AML-193 (cell line): ENCODE data around the gene RASGRP3.

ENCODE experiments used
- DNase-seq, 2 experiments: peaks; one replicate each; lab custom pipeline; 2025; lab: John Stamatoyannopoulos, UW

Gene RASGRP3

GRCh38 chr2:33491441-33492084 lies 15.1 kb downstream of the RASGRP3 start:
- DNase-seq = no peak

GRCh38 chr2:33492399-33493134 lies 16.1 kb downstream of the RASGRP3 start:
- no peak for DNase-seq

- no peak for DNase-seq
These were observed 17.8 kb downstream of the RASGRP3 start for GRCh38 chr2:33494155-33494779.

GRCh38 chr2:33494877-33495641 lies 18.6 kb downstream of the RASGRP3 start:
- no peak for DNase-seq

GRCh38 chr2:33495683-33496082 lies 19.2 kb downstream of the RASGRP3 start:
- no peak for DNase-seq

- DNase-seq = no peak
These were observed 19.7 kb downstream of the RASGRP3 start for GRCh38 chr2:33496150-33496549.

GRCh38 chr2:33496726-33497125 lies 20.3 kb downstream of the RASGRP3 start:
- DNase-seq = no peak

- peak; percentile 84 to 87 for DNase-seq
These were observed 20.8 kb downstream of the RASGRP3 start for GRCh38 chr2:33497221-33497650.

- DNase-seq = no peak
These were observed 22.0 kb downstream of the RASGRP3 start for GRCh38 chr2:33498291-33498956.

GRCh38 chr2:33500177-33500576 lies 23.7 kb downstream of the RASGRP3 start:
- no peak for DNase-seq

GRCh38 chr2:33502025-33502424 lies 25.6 kb downstream of the RASGRP3 start:
- DNase-seq = peak in 1 of 2 experiments; percentile 21

GRCh38 chr2:33503002-33503401 lies 26.6 kb downstream of the RASGRP3 start:
- no peak for DNase-seq

GRCh38 chr2:33505966-33506365 lies 29.5 kb downstream of the RASGRP3 start:
- no peak for DNase-seq

- no peak for DNase-seq
These were observed 33.6 kb downstream of the RASGRP3 start for GRCh38 chr2:33509908-33510585.

- DNase-seq = no peak
These were observed 34.1 kb downstream of the RASGRP3 start for GRCh38 chr2:33510586-33510968.

GRCh38 chr2:33511141-33511540 lies 34.7 kb downstream of the RASGRP3 start:
- no peak for DNase-seq

- no peak for DNase-seq
These were observed 35.7 kb downstream of the RASGRP3 start for GRCh38 chr2:33512112-33512511.

GRCh38 chr2:33513480-33513879 lies 37.0 kb downstream of the RASGRP3 start:
- DNase-seq = no peak

GRCh38 chr2:33516456-33516995 lies 40.1 kb downstream of the RASGRP3 start:
- no peak for DNase-seq

GRCh38 chr2:33518200-33518599 lies 41.8 kb downstream of the RASGRP3 start:
- no peak for DNase-seq

GRCh38 chr2:33518929-33519328 lies 42.5 kb downstream of the RASGRP3 start:
- DNase-seq = no peak
